A673 (cell line): ENCODE results near the gene STX11.

Experiments used
- EZH2 ChIP-seq: fragments of 200-600 bp; sonication (generic); IDR thresholded peaks from 2 replicates; pipeline ENCODE4 v1.6.1; 2017; ENCODE audit warnings: borderline replicate concordance, low read depth, mild to moderate bottlenecking, mixed read lengths, antibody characterized with exemption, low read length; ENCODE audit not compliant: poor library complexity, severe bottlenecking
- TF ChIP-seq, protein P1 (sequence below): fragments of 300-800, 200-600 bp; sonication (generic); conservative IDR thresholded peaks from 2 replicates; pipeline ENCODE4 v1.5.1; 2017; ENCODE audit warnings: low read depth, mild to moderate bottlenecking, antibody characterized with exemption, low read length, moderate library complexity, mixed read lengths

GRCh38 chr6:144234399-144234798 lies 84.1 kb downstream of the STX11 start:
- TF ChIP-seq, protein P1, sequence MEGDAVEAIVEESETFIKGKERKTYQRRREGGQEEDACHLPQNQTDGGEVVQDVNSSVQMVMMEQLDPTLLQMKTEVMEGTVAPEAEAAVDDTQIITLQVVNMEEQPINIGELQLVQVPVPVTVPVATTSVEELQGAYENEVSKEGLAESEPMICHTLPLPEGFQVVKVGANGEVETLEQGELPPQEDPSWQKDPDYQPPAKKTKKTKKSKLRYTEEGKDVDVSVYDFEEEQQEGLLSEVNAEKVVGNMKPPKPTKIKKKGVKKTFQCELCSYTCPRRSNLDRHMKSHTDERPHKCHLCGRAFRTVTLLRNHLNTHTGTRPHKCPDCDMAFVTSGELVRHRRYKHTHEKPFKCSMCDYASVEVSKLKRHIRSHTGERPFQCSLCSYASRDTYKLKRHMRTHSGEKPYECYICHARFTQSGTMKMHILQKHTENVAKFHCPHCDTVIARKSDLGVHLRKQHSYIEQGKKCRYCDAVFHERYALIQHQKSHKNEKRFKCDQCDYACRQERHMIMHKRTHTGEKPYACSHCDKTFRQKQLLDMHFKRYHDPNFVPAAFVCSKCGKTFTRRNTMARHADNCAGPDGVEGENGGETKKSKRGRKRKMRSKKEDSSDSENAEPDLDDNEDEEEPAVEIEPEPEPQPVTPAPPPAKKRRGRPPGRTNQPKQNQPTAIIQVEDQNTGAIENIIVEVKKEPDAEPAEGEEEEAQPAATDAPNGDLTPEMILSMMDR: no peak
- no peak for TF ChIP-seq EZH2
